Measurements from ENCODE around the gene KIF6.

- TF ChIP-seq TAF7 (optimal IDR thresholded peaks at IDR 0.05; ENCODE audit: borderline replicate concordance, low read depth, low read length) (no peak), BRCA1 (IDR thresholded peaks at IDR 0.05; ENCODE audit: low read depth, low read length) (no peak), RXRA (IDR thresholded peaks at IDR 0.05; ENCODE audit: insufficient read depth, low read depth, low read length) (no peak), JUND (IDR thresholded peaks at IDR 0.05; ENCODE audit: low read length) (no peak), RAD21 (IDR thresholded peaks at IDR 0.05 in 1 of 2, conservative IDR thresholded peaks at IDR 0.05 in 1 of 2; ENCODE audit: low read depth in 2 of 2, low read length in 2 of 2) (no peak), CTCF (IDR thresholded peaks at IDR 0.05; ENCODE audit: control extremely low read depth in 1 of 3, insufficient read depth in 1 of 3, low read depth in 1 of 3, low read length in 3 of 3) (no peak), SIRT6 (IDR thresholded peaks at IDR 0.05; ENCODE audit: low read length) (no peak), RFX5 (IDR thresholded peaks at IDR 0.05; ENCODE audit: borderline replicate concordance, low read depth, low read length) (no peak), MAFK (IDR thresholded peaks at IDR 0.05; ENCODE audit: low read depth, low read length) (no peak)
Measured at GRCh38 chr6:39335780-39336545, 389.2 kb downstream of the KIF6 start.

All from H1 (cell line).